Hepatocyte (in vitro differentiated cells): Measurements from ENCODE around the gene HPCAL4. TPM values are rescaled to one million over a fixed set of nuclear protein-coding genes. Genes with fewer than 3 reads are reported as not detected.

Experiments
- DNase-seq: peaks from one replicate; pipeline ENCODE4 v3.0.0-alpha.2; 2016; ENCODE audit warnings: low spot score
- H2AFZ ChIP-seq: fragments of 200-600 bp; sonication (generic); 2 replicates; pipeline ENCODE4 v1.6.0; 2016; ENCODE audit warnings: antibody characterized with exemption, mild to moderate bottlenecking
- H3K27ac ChIP-seq: fragments of 200-600 bp; sonication (generic); 2 replicates; pipeline ENCODE4 v1.5.1; 2016; ENCODE audit warnings: mild to moderate bottlenecking
- H3K27me3 ChIP-seq: fragments of 200-600 bp; sonication (generic); 2 replicates; pipeline ENCODE4 v1.6.1; 2016
- H3K36me3 ChIP-seq: fragments of 200-600 bp; sonication (generic); replicated peaks from 2 replicates; pipeline ENCODE4 v1.5.1; 2016; ENCODE audit warnings: low read depth; ENCODE audit not compliant: insufficient read depth
- H3K4me1 ChIP-seq: fragments of 200-600 bp; sonication (generic); 2 replicates; pipeline ENCODE4 v1.5.1; 2016; ENCODE audit warnings: mild to moderate bottlenecking, moderate library complexity; ENCODE audit not compliant: insufficient read depth
- H3K4me2 ChIP-seq: fragments of 200-600 bp; sonication (generic); 2 replicates; pipeline ENCODE4 v1.6.0; 2016
- H3K4me3 ChIP-seq: fragments of 200-600 bp; sonication (generic); 2 replicates; pipeline ENCODE4 v1.5.1; 2016; ENCODE audit warnings: mild to moderate bottlenecking
- H3K79me2 ChIP-seq: fragments of 200-600 bp; sonication (generic); 2 replicates; pipeline ENCODE4 v1.6.0; 2017; ENCODE audit warnings: mild to moderate bottlenecking
- H3K9me2 ChIP-seq: fragments of 200-600 bp; sonication (generic); replicated peaks from 2 replicates; pipeline ENCODE4 v1.6.0; 2017; ENCODE audit warnings: mild to moderate bottlenecking; ENCODE audit not compliant: insufficient read depth
- H3K9me3 ChIP-seq: fragments of 200-600 bp; sonication (generic); 2 replicates; pipeline ENCODE4 v1.5.1; 2016; ENCODE audit warnings: low read depth, mild to moderate bottlenecking
- H4K20me1 ChIP-seq: fragments of 200-600 bp; sonication (generic); 2 replicates; pipeline ENCODE4 v1.6.0; 2016; ENCODE audit warnings: mild to moderate bottlenecking; ENCODE audit not compliant: insufficient read depth, poor library complexity, severe bottlenecking
- EZH2 ChIP-seq: fragments of 200-600 bp; sonication (generic); IDR thresholded peaks from 2 replicates; pipeline ENCODE4 v1.6.1; 2016; ENCODE audit warnings: antibody characterized with exemption, mild to moderate bottlenecking, borderline replicate concordance
- EZH2phosphoT487 ChIP-seq: fragments of 200-600 bp; sonication (generic); IDR thresholded peaks from one replicate; pipeline ENCODE4 v1.6.1; 2018; ENCODE audit warnings: antibody characterized with exemption, mild to moderate bottlenecking, low read depth, moderate library complexity; ENCODE audit not compliant: unreplicated experiment, severe bottlenecking
- WGBS: methylation state at CpG from one replicate; pipeline ENCODE4 v1.1.6; 2016; ENCODE audit warnings: low lambda C conversion rate; ENCODE audit errors: missing lambda C conversion rate; 5-methylcytosine and 5-hydroxymethylcytosine counted together
- polyA plus RNA-seq: library from polyadenylated mRNA; unstranded; fragments of >200 nt; fragmentation: Nextera tagmentation; extraction: Ambion mirVana; gene quantifications from 2 replicates; pipeline ENCODE4 v1.2.1, GENCODE V29; 2016
- total RNA-seq: library from RNA; depleted of rRNA; stranded (reverse); fragments of >200 nt; gene quantifications from 2 replicates; pipeline ENCODE4 v1.2.3, GENCODE V29; 2014
- TF ChIP-seq, protein P1 (sequence below): fragments of 200-600 bp; sonication (generic); IDR thresholded peaks from 2 replicates; pipeline ENCODE4 v1.5.1; 2016; ENCODE audit warnings: antibody characterized with exemption, mild to moderate bottlenecking; ENCODE audit not compliant: poor library complexity

HPCAL4 gene
- total and polyA plus RNA-seq, 2 experiments from 2014 or later, result 13.8 to 15.8 TPM

DNA sequence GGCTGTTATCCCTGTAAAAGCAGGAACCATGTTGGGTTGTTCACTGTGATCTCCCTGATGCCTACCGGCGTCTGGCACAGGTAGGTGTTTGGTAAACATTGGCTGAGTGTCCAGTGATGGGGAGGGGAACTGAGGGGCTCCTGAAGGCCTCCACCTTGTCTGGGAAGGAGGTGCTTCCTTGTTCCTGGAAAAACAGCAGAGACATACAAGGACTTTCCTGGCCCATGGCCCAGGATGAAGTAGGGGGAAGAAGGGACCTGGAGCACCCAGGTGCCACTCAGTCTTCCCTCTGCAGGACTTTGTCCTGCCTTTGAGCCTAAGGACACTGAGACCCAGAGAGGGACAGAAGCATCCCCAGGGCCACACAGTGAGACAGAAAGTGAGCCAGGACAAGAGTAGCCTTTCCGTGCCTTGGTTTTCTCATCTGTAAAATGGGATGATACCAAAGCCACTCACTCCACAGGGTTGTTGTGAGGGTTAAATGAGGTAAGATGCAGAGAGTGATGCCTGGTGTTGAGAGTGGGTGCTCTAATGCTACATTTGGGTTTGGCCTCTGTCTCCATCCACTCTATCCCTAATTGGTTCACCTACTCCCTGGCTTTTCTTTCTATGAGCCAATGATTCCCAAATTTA, 45.7 kb downstream of the HPCAL4 start:
- 71% methylated on average over 3 of the region's 3 CpGs for WGBS
- H2AFZ ChIP-seq, result no peak overlapping the region
- no peak for DNase-seq
- H3K79me2 ChIP-seq, result no peaks in the 10 kb centered on the region
- H3K9me2 ChIP-seq, result no peaks in the 10 kb centered on the region
- H3K4me3 ChIP-seq, result no peak overlapping the region
- no peaks in the 10 kb centered on the region for H3K9me3 ChIP-seq
- no peaks in the 10 kb centered on the region for H3K27me3 ChIP-seq
- no peaks in the 10 kb centered on the region for H3K36me3 ChIP-seq
- no peaks in the 10 kb centered on the region for H4K20me1 ChIP-seq
- TF ChIP-seq EZH2, result no peak
- TF ChIP-seq, protein P1, sequence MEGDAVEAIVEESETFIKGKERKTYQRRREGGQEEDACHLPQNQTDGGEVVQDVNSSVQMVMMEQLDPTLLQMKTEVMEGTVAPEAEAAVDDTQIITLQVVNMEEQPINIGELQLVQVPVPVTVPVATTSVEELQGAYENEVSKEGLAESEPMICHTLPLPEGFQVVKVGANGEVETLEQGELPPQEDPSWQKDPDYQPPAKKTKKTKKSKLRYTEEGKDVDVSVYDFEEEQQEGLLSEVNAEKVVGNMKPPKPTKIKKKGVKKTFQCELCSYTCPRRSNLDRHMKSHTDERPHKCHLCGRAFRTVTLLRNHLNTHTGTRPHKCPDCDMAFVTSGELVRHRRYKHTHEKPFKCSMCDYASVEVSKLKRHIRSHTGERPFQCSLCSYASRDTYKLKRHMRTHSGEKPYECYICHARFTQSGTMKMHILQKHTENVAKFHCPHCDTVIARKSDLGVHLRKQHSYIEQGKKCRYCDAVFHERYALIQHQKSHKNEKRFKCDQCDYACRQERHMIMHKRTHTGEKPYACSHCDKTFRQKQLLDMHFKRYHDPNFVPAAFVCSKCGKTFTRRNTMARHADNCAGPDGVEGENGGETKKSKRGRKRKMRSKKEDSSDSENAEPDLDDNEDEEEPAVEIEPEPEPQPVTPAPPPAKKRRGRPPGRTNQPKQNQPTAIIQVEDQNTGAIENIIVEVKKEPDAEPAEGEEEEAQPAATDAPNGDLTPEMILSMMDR, result no peak
- no peak for TF ChIP-seq EZH2phosphoT487
- no peak overlapping the region for H3K27ac ChIP-seq
- H3K4me1 ChIP-seq, result peaks cover 15% of the 10 kb centered on the region
- no peak overlapping the region for H3K4me2 ChIP-seq

- Histone ChIP-seq H3K4me3 (no peak overlapping the region), H3K4me1 (peaks cover 15% of the 10 kb centered on the region), H3K27me3 (peaks cover 15% of the 10 kb centered on the region), H4K20me1 (no peaks in the 10 kb centered on the region), H3K36me3 (no peaks in the 10 kb centered on the region), H3K79me2 (peaks cover under 1% of the 10 kb centered on the region), H3K27ac (no peak overlapping the region), H3K9me3 (no peaks in the 10 kb centered on the region), H2AFZ (no peak overlapping the region), H3K9me2 (no peaks in the 10 kb centered on the region), H3K4me2 (no peak overlapping the region)
- DNase-seq, result no peak
- TF ChIP-seq EZH2 (no peak), EZH2phosphoT487 (no peak)
- TF ChIP-seq, protein P1, result no peak
- WGBS, result 93% methylated on average over 3 of the region's 3 CpGs
Observed at GRCh38 chr1:39643705-39644104, 47.5 kb downstream of the HPCAL4 start.

- Histone ChIP-seq H3K4me1 (peaks cover 15% of the 10 kb centered on the region), H2AFZ (no peak overlapping the region), H3K9me3 (no peaks in the 10 kb centered on the region), H3K36me3 (no peaks in the 10 kb centered on the region), H3K4me3 (no peak overlapping the region), H3K79me2 (peaks cover 3% of the 10 kb centered on the region), H4K20me1 (no peaks in the 10 kb centered on the region), H3K9me2 (no peaks in the 10 kb centered on the region), H3K27ac (no peak overlapping the region), H3K27me3 (peaks cover 24% of the 10 kb centered on the region), H3K4me2 (no peak overlapping the region)
- TF ChIP-seq, protein P1, result no peak
- no peak for TF ChIP-seq EZH2phosphoT487
- TF ChIP-seq EZH2, result no peak
- no peak for DNase-seq
- 79% methylated on average over 4 of the region's 4 CpGs for WGBS
Observed at GRCh38 chr1:39642796-39643195, 48.4 kb downstream of the HPCAL4 start.

DNA sequence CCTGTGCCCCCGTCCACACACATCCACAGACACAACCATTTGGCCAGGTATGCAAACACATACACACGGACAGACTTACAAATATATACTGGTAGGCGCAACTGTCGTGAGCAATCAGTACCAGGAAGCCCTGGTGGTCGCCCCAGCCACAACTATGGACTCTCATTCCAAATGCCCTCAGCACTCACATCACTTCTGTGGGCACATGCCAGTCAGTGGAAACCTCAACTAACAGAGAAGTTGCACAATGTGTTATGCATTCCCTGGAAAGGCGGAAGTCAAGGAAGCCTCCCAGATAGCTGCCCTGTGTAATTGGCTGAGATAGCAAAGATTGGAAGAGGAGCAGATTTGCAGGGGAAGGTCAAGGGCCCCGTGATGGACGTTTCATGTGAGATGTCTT, 50.4 kb downstream of the HPCAL4 start:
- H3K4me3 ChIP-seq, result no peak overlapping the region
- H3K27ac ChIP-seq, result no peak overlapping the region
- H3K4me1 ChIP-seq, result peaks cover under 1% of the 10 kb centered on the region
- peaks cover 9% of the 10 kb centered on the region for H3K79me2 ChIP-seq
- TF ChIP-seq EZH2phosphoT487 (no peak), EZH2 (no peak)
- TF ChIP-seq, protein P1, result no peak
- H3K4me2 ChIP-seq, result no peak overlapping the region
- H3K36me3 ChIP-seq, result no peaks in the 10 kb centered on the region
- no peaks in the 10 kb centered on the region for H4K20me1 ChIP-seq
- no peaks in the 10 kb centered on the region for H3K9me2 ChIP-seq
- no peak for DNase-seq
- H3K9me3 ChIP-seq, result no peaks in the 10 kb centered on the region
- no peak overlapping the region for H2AFZ ChIP-seq
- peaks cover 32% of the 10 kb centered on the region for H3K27me3 ChIP-seq
- WGBS, result 83% methylated on average over 8 of the region's 8 CpGs
